NCI-H460 (cell line): ENCODE data around the gene MAP3K13. TPM values are rescaled to one million over a fixed set of nuclear protein-coding genes. Genes with fewer than 3 reads are reported as not detected.
A peak's percentile ranks its signal among the peaks of the same experiment; 100 is the strongest.
"Not testable (repeated sequence)": the region's sequence is repeated elsewhere in the genome, so short reads cannot be mapped to it uniquely, and the experiment has no call there.

ENCODE experiments used
- DNase-seq: peaks from one replicate; pipeline ENCODE4 v3.0.0-alpha.2; 2016; ENCODE audit warnings: low read depth; ENCODE audit errors: extremely low read depth
- total RNA-seq: library from RNA; depleted of rRNA; stranded (reverse); fragments of >200 nt; shearing (Covaris generic); gene quantifications from 2 replicates; pipeline ENCODE4 v1.2.3, GENCODE V29; 2014

The MAP3K13 gene
- total RNA-seq, 1 experiment from 2014 or later = 37.1 TPM

DNA sequence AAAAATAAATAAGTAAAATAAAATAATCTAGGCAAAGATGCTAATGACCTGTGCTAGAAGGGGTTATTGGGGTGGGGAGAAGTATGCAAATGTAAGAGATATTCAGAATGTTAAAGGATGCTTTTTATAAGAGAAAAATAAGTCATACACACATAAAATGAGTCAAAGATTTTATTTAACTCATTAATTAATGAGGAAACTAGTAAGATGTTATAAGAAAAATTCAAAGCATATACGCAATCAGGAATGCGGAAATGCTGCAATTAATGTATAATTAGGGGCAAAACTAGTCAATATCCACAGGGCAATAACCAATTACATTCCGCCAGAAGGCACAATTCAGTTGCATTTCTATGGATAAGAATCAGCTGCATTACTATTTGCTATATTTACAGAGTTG lies 30.1 kb downstream of the MAP3K13 start:
- DNase-seq = no peak

DNA sequence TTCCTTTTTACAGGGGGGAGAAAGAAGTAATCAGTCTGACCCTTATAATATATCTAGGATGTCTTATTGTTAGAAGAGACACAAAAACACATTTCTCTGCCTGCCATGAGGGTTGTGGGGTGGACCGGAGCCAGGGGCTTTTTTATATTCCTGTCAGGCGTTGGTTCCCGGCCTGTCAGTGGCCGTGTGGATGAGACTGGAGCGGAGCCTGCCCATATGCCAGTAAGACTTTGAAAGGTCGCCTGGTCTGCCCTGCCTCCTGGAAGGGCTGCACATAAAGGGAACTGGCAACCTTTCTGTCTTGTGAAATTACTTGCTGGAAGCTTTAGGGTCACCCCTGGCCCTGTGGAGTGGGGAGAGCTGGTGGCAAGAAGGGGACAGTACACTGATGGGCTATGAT lies 34.7 kb downstream of the MAP3K13 start:
- no peak for DNase-seq

DNA sequence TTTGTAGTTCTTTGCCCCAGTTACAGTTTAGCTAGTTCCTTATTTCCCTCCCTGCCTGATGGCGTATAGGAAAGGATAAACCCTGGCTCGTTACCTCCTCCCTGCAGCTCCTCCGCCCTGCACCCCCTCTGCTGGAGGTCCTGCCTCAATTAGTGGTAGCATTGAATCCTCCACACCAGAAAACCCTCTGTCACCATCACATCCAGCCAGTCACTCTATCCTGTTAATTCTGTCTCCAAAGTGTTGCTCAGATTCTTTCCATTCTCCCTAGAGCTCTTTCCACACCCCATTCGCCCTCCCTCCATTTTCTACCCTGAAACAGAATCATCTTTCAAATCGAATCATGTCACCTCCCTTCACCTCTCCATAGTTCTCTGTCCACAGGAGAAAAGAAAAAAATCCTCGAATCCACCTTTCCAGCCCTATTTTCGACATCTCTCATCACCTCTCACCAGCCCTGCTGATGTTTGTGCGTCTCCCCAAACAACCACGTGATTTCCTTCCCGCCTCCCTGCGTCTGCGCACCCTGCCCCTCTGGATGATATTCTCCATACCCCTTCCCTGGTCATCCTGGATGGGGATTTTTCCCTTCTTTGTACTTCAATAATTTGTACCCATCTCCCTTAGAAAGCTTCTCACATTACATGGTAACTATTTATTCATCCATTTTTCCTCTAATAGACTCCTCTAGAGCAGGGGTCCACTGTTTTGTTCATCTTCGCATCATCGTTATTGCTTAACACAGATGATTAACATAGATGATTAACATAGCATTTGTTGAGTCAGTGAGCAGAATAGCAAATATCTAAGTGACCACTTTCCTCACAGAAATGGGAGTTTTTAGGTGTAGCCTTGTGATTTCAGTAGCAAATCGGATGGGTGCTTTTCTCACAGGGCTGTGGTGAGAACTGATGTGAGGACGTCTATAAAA lies 37.1 kb downstream of the MAP3K13 start:
- DNase-seq = no peak

DNA sequence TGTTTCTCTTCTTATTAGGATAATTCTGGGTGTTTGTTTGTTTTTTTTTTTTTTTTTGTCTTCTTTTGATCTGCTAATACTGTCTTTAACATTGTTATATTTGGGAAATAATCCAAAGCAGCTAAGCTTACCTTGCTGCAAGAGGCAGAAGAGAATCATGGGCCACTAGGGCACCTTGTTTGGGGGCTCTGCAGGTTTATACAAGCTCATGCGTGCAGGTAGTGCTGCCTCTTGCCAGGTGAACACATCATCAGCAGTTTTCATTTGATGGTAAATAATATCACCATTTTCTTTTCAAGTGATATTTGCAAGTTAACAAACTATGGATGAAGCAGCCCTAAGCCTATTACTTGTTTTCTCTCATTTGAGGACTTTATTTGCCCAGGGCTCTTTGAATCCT lies 37.9 kb downstream of the MAP3K13 start:
- DNase-seq = no peak

DNA sequence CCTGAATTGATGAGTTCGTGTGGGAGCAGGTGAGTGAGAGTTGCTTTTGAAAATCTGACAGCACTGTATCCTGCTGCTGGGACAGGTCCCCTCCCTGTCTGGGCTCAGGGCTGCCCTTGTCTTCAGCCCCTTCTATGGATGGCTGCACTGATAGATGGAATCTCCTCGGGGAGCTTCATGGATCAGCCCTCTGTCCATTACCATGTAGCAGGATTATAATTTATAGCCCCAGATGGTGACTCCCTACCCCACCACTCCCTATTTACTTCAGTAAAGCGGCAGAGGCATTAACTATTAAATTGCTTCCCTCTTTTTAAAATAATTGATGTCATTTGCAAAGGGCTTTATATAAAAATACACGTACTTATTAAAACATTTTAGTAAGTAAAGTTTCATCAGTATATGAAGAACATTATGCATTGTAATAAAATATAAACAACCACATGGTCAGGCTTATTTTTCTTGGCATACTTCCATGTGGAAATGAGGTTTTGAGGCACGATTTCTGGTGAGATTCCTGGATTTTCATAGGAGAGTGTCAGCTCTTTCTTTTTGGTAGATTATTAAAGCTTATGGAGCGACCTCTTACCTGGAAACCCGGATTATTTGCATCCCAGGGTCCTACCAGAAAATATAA lies 38.5 kb downstream of the MAP3K13 start:
- no peak for DNase-seq

DNA sequence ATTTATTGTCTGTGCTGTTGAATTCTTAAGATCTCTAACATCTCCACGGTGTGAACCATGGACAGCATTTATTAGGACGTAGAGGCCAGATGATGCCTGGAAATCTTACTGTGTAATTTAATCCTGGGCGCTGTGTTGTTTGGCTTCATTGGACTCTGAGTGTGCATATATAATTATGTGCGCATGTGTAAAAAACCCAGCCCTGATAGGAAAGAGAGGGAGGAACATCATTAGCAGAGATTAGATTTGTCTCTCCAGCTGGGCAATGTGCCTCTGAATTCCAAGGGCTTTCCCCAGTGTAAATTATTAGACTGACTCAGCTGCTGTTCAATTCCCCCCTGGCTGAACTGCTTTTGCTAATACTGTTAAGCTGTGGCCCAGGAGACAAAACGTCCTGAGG lies 39.6 kb downstream of the MAP3K13 start:
- no peak for DNase-seq

DNA sequence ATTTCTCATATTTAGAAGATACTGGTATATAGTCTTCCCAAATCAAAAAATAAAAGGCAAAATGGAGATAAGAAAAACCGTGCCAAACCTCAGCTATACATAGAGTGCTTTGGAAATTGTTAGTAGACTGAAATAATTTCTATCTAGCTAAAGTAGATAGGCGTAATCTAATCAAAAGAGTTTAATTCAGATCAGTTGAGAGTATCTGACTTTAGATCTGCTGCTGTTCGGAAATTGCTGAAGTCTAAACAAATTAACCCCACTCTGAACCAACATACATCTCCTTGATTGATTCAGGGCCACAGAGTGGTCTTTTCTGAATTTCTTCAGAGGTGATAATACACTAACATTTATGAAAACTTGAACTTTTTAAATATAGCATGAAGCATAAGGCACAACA lies 40.1 kb downstream of the MAP3K13 start:
- DNase-seq = no peak

DNA sequence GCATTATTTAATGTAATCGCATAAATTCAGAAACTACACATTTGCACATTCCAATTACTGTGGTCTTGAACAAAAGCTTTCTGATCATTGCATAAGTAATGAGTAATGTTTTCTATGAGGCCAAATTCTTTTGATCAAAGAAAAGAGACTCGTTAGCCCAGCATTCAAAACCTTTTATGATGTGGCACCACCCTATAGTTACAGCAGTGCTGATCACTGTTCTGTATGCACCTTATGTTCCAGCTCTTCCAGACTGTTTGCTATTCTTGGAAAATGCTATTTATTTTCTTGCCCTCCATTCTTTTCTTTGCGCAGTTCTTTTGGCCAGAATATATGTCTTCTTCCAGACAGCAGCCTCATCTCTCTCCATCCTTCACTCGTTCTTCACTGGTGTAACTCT lies 42.3 kb downstream of the MAP3K13 start:
- DNase-seq = no peak

DNA sequence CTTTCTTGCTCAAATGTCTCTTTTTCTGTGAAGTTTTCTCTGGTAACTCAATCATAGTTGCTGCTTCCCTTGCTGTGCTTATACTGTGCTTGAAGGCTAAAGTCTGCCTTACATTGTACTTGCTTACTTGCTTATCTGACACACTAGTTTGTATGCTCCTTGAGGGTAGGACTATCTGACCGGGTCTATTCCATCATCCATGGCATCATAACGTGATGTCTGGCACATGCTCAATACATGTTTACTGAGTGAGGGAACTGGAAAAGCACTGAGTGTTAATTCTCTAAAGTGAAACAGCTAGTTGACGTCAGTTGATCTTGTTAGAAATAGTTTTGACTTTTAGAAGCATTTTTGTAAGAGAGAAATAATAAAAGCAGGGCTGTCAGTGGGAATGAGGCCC lies 42.7 kb downstream of the MAP3K13 start:
- DNase-seq = no peak

DNA sequence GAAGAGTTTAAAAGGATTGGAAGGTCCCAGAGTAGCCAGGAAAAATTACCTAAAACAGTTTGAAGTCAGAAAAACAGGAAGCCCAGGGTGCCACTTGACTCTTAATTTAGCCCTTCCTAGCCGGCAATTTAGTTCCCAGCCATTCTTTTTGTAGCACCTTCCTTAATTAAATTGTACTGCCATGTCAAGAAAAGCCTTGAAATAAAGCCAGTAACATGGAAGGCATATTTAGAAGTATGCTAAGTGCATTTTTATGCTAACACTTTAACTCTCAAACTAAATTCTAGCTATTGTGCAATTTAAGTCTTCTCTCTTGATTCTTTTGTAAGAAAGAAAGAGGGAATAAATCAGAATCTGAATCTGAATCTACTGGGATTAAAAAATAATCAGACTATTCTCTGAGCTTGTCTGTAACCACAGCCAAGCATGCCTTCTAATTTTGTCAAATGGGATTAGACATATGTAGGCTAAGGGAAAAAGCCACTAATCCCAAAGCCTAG lies 43.2 kb downstream of the MAP3K13 start:
- DNase-seq = no peak

DNA sequence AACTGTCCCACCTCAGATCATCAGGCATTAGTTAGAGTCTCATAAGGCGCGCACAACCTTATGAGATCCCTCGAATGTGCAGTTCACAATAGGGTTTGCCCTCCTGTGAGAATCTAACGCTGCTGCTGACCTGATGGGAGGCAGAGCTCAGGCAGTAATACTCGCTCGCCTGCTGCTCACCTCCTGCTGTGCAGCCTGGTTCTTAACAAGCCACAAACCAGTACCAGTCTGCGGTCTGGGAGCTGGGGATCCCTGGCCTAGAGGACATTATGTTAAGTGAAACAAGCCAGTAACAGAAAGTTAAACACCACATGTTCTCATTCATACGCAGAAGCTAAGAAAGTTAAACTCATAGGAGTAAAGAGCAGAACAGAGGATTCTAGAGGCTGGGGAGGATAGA lies 47.0 kb downstream of the MAP3K13 start:
- DNase-seq = no peak

DNA sequence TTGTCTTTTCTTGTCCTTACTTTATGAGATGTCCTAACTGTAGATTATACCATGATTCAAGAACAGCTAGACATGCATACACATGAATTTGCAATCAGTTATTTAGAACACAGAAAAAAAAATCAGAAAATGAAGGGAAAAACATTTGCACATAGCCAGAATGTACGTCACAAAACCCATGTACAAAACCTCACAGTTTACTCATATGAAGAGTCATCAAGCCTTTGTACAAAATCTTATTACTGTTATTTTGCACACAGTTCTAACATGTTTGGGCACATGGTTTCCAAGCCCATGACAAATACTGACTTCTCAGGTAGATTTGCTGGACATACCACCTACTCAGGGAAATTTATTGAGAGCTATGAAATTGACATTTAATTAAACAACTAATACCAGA lies 48.2 kb downstream of the MAP3K13 start:
- no peak for DNase-seq

DNA sequence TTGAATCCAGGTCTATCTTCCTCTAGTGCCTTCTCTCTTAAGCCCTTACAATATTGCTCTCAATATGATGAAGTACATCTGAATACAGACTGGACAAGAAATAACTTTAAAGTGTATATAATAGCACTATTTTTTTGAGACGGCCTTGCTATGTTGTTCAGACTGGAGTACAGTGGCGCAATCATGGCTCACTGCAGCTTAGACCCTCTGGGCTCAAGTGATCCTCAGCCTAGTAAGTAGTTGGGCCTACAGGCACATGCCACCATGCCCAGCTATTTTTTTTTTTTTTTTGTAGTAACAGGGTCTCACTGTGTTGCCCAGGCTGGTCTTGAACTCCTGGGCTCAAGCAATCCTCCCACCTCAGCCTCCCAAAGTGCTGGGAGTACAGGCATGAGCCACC lies 53.6 kb downstream of the MAP3K13 start:
- DNase-seq = no peak

DNA sequence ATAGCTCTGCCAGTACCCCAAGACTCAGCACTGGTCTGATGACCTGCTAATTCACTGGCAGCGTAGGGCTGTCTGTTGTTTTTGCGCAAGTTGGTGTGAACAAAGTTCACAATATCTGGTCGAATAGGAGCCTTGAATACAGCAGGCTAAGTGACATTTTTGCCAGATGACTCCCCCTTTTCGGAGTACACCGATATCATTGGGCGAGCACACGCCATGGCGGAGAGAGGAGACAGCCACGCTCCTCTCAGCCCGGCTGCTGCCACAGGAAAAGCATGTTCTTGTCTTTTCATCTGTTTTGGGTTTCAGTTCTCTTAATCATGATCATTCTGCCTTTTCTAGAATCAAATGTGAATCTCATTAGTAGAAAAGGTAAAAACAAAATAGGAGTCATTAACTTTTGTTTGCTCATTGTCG lies 55.6 kb downstream of the MAP3K13 start:
- not testable (repeated sequence) for DNase-seq

DNA sequence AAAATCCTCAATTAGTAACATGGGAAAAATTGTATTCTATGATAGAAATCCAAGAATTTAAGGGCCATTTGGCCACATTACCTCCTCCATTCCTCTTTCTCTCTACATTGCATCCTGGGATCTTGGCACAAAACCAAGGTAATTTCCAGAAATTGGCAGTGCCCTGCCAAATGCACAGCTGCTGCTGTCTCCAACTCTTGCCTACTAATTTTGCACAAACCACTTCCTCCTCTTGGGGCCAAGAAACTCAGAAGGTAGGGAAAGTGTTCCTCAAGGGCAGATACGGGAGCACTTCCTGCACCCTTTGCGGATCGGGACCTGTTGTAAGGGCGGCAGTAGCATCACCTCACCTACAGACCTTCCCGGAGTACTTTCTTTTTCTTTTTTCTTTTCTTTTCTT lies 57.8 kb downstream of the MAP3K13 start:
- no peak for DNase-seq

DNA sequence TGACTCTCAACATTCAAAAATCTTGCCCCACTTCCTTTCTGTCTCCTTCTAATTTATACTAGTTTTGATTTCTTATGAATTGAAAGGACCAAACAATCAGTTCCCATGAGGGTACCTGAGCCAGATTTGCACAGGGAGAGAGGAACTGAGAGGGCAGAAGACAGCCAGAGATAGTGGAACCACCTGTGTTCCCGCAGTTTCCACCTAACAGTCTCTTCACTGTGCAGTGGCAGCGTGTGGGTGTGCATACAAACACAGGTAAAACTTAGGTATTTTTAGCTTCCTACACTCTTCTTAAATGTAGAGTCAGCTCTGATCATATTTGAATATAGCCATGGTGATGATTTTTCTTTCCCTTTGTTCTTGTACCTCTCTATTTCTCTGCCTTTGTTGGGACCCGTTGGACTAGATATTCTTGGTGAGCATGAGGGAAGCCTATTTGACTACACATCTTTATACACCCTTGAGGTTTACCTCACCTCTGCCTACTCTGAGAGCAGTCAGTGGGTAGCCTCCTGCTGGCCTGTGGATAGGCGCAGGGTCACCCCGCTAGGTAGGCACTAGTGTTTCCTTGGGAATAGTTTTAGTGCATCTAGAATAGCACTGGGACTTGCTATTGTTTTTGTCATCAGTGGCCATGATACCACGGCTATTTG lies 58.8 kb downstream of the MAP3K13 start:
- no peak for DNase-seq

DNA sequence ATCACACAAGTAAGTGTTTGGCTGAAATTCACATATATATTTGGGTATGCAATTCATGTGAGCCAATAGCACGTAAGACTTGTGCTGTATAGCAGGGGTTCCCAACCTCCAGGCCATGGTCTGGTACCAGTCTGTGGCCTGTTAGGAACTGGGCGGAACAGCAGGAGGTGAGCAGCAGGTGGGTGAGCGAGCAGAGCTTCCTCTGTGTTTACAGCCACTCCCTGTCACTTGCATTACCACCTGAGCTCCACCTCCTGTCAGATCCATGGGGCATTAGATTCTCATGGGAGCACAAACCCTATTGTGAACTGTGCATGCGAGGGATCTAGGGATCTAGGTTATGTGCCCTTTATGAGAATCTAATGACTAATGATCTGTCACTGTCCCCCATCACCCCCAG lies 59.7 kb downstream of the MAP3K13 start:
- no peak for DNase-seq

DNA sequence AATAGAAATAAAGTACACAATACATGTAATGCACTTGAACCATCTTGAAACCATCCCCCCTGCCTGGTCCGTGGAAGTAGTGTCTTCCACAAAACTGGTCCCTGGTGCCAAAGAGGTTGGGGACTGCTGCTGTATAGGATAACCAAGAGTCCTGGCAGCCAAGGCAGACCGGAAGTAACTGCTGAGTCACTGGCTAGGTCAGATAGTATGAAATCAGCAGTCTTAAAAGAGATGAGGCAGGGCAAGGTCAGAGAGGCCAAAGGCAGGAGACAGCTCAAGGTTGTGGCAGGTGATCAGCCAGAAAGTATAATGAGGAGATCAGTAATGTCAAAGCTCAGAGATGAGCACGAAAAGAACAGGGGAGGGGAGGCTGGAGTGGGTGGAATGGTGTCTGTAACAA lies 60.2 kb downstream of the MAP3K13 start:
- peak; percentile 33 for DNase-seq

DNA sequence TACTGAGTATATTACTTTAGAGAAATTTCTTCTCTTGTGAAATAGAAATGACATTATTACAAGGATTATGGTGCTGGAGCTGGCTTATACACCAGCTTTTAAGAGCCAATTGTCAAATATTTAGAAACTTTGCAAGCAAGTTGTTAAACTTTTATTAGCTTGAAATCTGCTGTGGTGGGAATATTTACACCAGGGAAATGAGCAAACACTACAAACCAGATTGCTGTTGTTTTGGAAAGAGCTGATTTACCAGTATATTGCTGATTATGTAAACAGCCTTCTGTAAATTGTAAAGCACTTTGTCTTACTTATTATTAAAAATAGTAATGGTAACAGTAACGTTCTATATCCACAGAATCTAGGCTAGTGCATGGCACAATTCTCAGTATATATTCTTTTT lies 61.5 kb downstream of the MAP3K13 start:
- DNase-seq = no peak

DNA sequence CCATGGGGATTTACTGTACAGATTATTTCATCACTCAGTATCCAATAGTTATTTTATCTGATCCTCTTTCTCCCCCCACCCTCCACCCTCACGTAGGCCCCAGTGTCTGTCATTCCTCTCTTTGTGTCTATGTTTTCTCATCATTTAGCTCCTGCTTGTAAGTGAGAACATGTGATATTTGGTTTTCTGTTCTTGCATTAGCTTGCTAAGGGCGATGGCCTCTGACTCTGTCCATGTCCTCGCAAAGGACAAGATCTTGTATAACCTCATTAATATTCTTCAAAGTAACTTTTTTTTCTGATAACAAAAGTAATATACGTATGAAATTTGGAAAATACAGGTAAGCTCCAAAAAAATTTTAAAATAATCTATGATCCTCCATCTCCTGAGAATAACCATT lies 67.4 kb downstream of the MAP3K13 start:
- no peak for DNase-seq

DNA sequence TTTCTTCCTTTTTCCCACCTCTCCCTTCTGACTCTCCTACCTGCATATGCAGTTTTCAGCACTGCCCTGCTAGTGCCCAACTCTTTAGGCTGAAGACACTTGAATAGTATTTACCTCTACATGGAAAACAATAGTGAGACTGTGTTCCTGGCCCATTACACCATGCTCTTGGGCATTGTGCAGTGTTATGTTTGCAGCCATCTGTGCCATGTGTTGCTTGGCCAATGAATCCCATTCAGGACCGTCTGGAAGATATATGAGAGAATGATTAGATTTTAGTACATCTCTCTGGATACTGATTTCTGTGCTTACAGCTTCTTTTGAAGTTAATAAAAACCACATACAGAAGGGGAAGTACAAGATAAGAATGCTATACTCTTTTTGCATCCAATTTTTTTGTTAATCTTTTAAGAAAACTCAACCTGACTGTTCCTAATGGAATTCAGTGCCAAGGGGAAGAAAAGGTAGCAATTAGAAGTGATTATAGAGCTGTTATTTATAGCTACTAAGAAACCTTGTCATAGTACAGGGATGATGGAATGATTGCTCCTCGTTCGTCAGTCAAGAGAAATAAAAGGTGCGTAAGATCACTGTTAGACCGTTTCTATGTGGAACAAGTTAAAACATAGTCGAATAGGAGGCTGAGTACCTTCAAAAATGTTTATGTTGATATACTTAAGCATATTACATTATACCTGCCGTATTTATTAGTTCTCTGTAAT lies 77.0 kb downstream of the MAP3K13 start:
- DNase-seq = no peak
